Caco-2 (cell line): ENCODE measurements around the gene BRSK2. TPM values are rescaled to one million over a fixed set of nuclear protein-coding genes. Genes with fewer than 3 reads are reported as not detected.
A peak's percentile ranks its signal among the peaks of the same experiment; 100 is the strongest.

Experiments
- BruUV-seq: library from RNA; stranded (reverse); fragments of 400-500 nt; replicated peaks from 2 replicates; lab custom pipeline; 2021; lab: Mats Ljungman, UMichigan
- CTCF ChIA-PET: fragments of 300-600 bp; sonication (Branson Sonifier 250); formaldehyde crosslinking; loops from one replicate; lab custom pipeline; 2022; ENCODE audit warnings: antibody characterized with exemption; lab: Charles Lee
- POLR2A ChIA-PET: fragments of 300-600 bp; sonication (Branson Sonifier 250); formaldehyde crosslinking; loops from one replicate; lab custom pipeline; 2022; ENCODE audit warnings: antibody characterized with exemption; lab: Charles Lee
- DNase-seq, 2 experiments: peaks; one replicate each; pipeline versions ENCODE4 v3.0.0 to v3.0.0-alpha.2; 2020 to 2022
- H3K27me3 ChIP-seq: replicated peaks from 2 replicates; pipeline ENCODE4 v1.6.0; 2011; ENCODE audit warnings: low read length; ENCODE audit not compliant: control insufficient read depth, insufficient read depth
- H3K36me3 ChIP-seq: 2 replicates; pipeline ENCODE4 v1.5.1; 2011; ENCODE audit warnings: low read length; ENCODE audit not compliant: control insufficient read depth, insufficient read depth
- H3K4me1 ChIP-seq: fragments of 250-450 bp; sonication (Bioruptor Pico); 2 replicates; pipeline ENCODE4 v1.5.1; 2020; ENCODE audit warnings: mild to moderate bottlenecking
- H3K4me3 ChIP-seq: 2 replicates; pipeline ENCODE4 v1.5.1; 2011; ENCODE audit warnings: low read depth, mild to moderate bottlenecking, control low read depth, low read length
- H3K9me3 ChIP-seq: fragments of 250-450 bp; sonication (Bioruptor Pico); 2 replicates; pipeline ENCODE4 v1.5.1; 2020; ENCODE audit warnings: mild to moderate bottlenecking, moderate library complexity
- H3K27ac Mint-ChIP-seq: one replicate; pipeline ENCODE4 v1.8.0; 2022; ENCODE audit warnings: mixed read lengths; ENCODE audit not compliant: unreplicated experiment
- H3K27me3 Mint-ChIP-seq: one replicate; pipeline ENCODE4 v1.8.0; 2022; ENCODE audit warnings: mixed read lengths; ENCODE audit not compliant: insufficient read depth, unreplicated experiment
- H3K36me3 Mint-ChIP-seq: one replicate; pipeline ENCODE4 v1.8.0; 2022; ENCODE audit warnings: mild to moderate bottlenecking, mixed read lengths; ENCODE audit not compliant: insufficient read depth, unreplicated experiment
- H3K4me1 Mint-ChIP-seq: one replicate; pipeline ENCODE4 v1.8.0; 2022; ENCODE audit warnings: low read depth, mixed read lengths; ENCODE audit not compliant: unreplicated experiment
- H3K4me3 Mint-ChIP-seq: one replicate; pipeline ENCODE4 v1.8.0; 2022; ENCODE audit warnings: mild to moderate bottlenecking, moderate library complexity, mixed read lengths; ENCODE audit not compliant: unreplicated experiment
- H3K9me3 Mint-ChIP-seq: one replicate; pipeline ENCODE4 v1.8.0; 2022; ENCODE audit warnings: mixed read lengths; ENCODE audit not compliant: unreplicated experiment
- CTCF ChIP-seq, 2 experiments: fragments of 200-600 bp in 1 of 2; IDR thresholded peaks; 1 replicate in 1 of 2; 2 replicates in 1 of 2; pipeline versions ENCODE4 v1.5.1 to v1.8.0; 2011 to 2022; ENCODE audit warnings: antibody characterized with exemption in 1 of 2, control low read depth in 1 of 2, inconsistent platforms in 1 of 2, low read depth in 1 of 2, low read length in 1 of 2, mild to moderate bottlenecking in 1 of 2, moderate library complexity in 1 of 2; ENCODE audit not compliant: insufficient read depth in 1 of 2, severe bottlenecking in 1 of 2, unreplicated experiment in 1 of 2
- intact Hi-C: fragments of 100-400 bp; cut with micrococcal nuclease; formaldehyde crosslinking; loops from one replicate; pipeline ENCODE4 v1.10.0; 2022; ENCODE audit not compliant: unreplicated experiment
- total RNA-seq: library from RNA; stranded (reverse); gene quantifications from 2 replicates; pipeline ENCODE4 v1.2.3, GENCODE V29; 2022

BRSK2 gene
- total RNA-seq, 1 experiment from 2014 or later: 32.8 TPM

- Histone ChIP-seq H3K36me3 (no peaks in the 10 kb centered on the region), H3K4me3 (no peak overlapping the region), H3K27me3 (no peaks in the 10 kb centered on the region), H3K4me1 (no peaks in the 10 kb centered on the region), H3K9me3 (no peaks in the 10 kb centered on the region)
- no peaks in the 10 kb centered on the region for H3K27me3 Mint-ChIP-seq
- H3K4me1 Mint-ChIP-seq: no peaks in the 10 kb centered on the region
- DNase-seq: no peak
- H3K4me3 Mint-ChIP-seq: no peak overlapping the region
- no peak overlapping the region for H3K27ac Mint-ChIP-seq
- intact Hi-C loops: no loop called here
- no peak for TF ChIP-seq CTCF (IDR thresholded peaks at IDR 0.05; ENCODE audit: insufficient read depth in 1 of 2, low read depth in 1 of 2, low read length in 1 of 2, severe bottlenecking in 1 of 2, unreplicated experiment in 1 of 2)
- peaks cover 11% of the 10 kb centered on the region for H3K36me3 Mint-ChIP-seq
- no TSS peak for BruUV-seq
- ChIA-PET POLR2A (no interaction called here), CTCF (no interaction called here)
- no peaks in the 10 kb centered on the region for H3K9me3 Mint-ChIP-seq
Measured at GRCh38 chr11:1400317-1401170, 10.8 kb downstream of the BRSK2 start.

DNA sequence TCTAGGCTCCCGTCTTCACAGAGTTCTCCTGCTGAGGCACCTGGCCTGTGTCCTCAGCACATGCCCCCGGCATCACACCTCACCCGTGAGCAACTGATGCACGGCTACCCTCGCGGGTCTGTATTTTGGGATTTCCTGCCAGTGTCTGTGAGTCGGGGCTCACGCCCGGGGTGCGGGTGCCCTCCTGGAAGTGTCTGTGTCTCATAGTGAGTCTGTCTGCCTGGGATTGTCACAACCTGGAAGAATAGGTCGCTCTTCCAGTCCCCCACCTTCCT lies 11.4 kb downstream of the BRSK2 start:
- CTCF ChIA-PET: no interaction called here
- H3K27me3 ChIP-seq: no peaks in the 10 kb centered on the region
- no peak for DNase-seq
- no TSS peak for BruUV-seq
- Mint-ChIP-seq H3K27me3 (no peaks in the 10 kb centered on the region), H3K27ac (no peak overlapping the region), H3K36me3 (peaks cover 11% of the 10 kb centered on the region), H3K4me3 (no peak overlapping the region), H3K9me3 (no peaks in the 10 kb centered on the region), H3K4me1 (no peaks in the 10 kb centered on the region)
- H3K4me3 ChIP-seq: no peak overlapping the region
- no peaks in the 10 kb centered on the region for H3K9me3 ChIP-seq
- POLR2A ChIA-PET: no interaction called here
- H3K4me1 ChIP-seq: no peaks in the 10 kb centered on the region
- intact Hi-C loops: no loop called here
- H3K36me3 ChIP-seq: no peaks in the 10 kb centered on the region
- TF ChIP-seq CTCF (IDR thresholded peaks at IDR 0.05; ENCODE audit: insufficient read depth in 1 of 2, low read depth in 1 of 2, low read length in 1 of 2, severe bottlenecking in 1 of 2, unreplicated experiment in 1 of 2): no peak

- peak in 1 of 2 experiments; percentile 68 for DNase-seq
- no TSS peak for BruUV-seq
Measured at GRCh38 chr11:1401656-1402221, 12.0 kb downstream of the BRSK2 start.

More at GRCh38 chr11:1401656-1402221, 12.0 kb downstream of the BRSK2 start:
- H3K4me3 Mint-ChIP-seq: no peak overlapping the region
- Histone ChIP-seq H3K4me1 (no peaks in the 10 kb centered on the region), H3K27me3 (no peaks in the 10 kb centered on the region), H3K4me3 (no peak overlapping the region), H3K9me3 (no peaks in the 10 kb centered on the region), H3K36me3 (no peaks in the 10 kb centered on the region)
- POLR2A ChIA-PET: interaction anchor here (0.5 kb wide), 1 partner anchor 39 kb away, joined by 3 read pairs; no protein-coding TSS in a partner anchor
- TF ChIP-seq CTCF (IDR thresholded peaks at IDR 0.05; ENCODE audit: insufficient read depth in 1 of 2, low read depth in 1 of 2, low read length in 1 of 2, severe bottlenecking in 1 of 2, unreplicated experiment in 1 of 2): no peak
- no peak overlapping the region for H3K27ac Mint-ChIP-seq
- H3K27me3 Mint-ChIP-seq: no peaks in the 10 kb centered on the region
- CTCF ChIA-PET: no interaction called here
- H3K9me3 Mint-ChIP-seq: no peaks in the 10 kb centered on the region
- H3K36me3 Mint-ChIP-seq: peaks cover 11% of the 10 kb centered on the region
- intact Hi-C loops: no loop called here
- no peaks in the 10 kb centered on the region for H3K4me1 Mint-ChIP-seq
